ENCODE data around the gene DDX46.
A peak's percentile ranks its signal among the peaks of the same experiment; 100 is the strongest.
"Not testable (repeated sequence)": the region's sequence is repeated elsewhere in the genome, so short reads cannot be mapped to it uniquely, and the experiment has no call there.

DDX46 gene

DNA sequence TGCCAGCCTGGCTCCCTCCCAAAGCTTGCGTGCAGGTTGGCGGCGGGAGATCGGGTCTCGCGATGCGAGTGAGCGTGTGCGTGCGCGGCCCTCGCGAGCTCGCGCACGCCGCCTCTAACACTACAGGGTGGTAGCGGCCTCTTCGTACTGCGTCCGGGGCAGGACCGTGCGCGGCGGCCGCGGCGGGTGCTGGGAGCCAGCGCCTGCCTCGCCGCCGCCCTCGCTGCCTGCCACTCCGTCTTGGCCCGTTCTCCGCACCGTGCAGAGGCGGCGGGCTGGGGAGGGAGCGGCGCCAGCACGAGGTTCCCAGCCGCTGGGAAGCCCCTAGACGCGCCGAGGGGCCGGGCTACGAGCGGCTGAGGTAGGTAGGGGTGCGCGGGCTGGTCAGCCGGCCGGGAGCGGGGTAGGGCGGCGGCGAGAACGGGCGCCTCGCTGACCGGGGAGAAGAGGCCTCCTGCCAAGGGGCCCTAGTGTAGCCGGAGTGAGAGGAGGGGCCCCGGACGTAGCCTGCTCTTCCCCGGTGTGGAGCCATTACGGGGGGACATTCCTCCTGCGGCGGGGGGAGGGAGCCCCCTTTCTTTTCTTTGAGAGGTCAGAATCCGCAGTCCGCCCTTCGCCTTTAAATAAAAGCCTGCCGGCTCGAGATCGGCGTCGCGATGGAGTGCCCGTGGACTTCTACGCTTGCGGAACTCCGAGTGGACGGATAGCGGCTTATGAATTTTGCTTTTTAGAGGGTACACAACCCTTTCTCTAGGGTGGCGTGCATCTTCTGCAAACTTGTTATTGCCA lies 87.5 kb downstream of the DDX46 start, which contains the start of gene C5orf24:
Gene C5orf24, plus strand, starts transcription at position 117 of the 789 bp plus-strand sequence. CDS start 8,933 bp downstream, outside the sequence.
- DNase-seq: peak; percentile 92 to 93

DNA sequence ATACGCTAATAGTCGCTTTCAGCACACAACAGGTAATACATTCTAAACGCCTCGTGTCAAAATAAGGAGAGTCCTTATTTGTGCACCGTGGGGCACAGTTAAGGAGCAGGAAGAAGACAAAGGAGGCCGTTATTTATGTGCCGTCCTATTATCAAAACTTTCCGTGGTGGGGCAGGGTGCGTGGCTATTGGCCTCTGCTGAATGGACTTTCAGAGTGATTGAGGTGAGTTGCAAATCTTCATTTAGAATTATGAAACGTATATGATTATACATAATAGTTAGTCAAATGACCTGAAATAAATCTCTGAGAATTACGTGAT lies 88.0 kb downstream of the DDX46 start:
- DNase-seq: no peak

DNA sequence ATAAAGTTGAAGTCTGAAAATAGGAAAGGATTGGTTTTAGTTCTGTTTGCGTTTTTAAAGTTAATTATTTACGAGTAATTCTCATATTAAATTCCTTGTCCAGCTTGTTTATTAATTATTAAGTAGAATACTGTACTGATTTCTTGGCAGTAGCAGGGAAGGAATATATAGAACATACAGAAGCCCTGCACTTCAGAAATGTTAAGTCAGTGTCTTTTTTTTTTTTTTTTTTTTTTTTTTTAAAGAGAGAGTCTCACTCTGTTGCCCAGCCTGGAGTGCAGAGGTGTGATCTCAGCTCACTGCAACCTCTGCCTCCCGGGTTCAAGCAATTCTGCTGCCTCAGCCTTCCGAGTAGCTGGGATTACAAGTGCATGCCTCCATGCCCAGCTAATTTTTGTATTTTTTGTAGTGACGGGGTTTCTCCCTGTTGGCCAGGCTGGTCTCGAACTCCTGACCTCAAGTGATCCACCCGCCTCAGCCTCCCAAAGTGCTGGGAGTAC lies 90.9 kb downstream of the DDX46 start:
- DNase-seq: not testable (repeated sequence)

DNA sequence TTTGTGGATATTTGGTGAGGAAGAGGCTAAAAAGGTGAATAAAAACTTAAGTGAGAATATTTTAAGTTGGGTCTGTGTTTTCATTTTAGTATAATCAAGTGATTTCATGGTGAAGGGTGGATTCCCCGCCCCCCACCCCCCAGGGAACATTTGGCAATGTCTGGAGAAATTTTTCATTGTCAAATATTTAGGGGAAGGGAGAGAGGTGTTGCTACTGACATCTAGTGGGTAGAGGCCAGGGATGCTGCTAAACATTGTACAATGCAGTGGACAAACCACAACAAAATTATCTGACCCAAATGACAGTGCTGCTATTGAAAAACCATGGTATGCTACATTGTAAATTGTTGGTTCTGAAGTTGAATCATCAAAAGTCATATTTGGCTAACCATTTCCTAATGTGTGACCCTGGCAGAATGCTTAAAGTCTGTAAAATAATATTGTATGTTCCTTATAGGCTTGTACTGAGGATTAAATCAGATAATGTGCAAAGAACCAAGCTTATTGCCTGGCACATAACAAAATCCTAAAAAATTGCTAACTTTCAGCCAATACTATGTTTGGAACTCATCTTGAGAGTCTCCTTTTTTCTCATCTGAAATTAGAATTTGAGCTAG lies 92.8 kb downstream of the DDX46 start:
- peak in 1 of 2 donors; percentile 16 for DNase-seq

DNA sequence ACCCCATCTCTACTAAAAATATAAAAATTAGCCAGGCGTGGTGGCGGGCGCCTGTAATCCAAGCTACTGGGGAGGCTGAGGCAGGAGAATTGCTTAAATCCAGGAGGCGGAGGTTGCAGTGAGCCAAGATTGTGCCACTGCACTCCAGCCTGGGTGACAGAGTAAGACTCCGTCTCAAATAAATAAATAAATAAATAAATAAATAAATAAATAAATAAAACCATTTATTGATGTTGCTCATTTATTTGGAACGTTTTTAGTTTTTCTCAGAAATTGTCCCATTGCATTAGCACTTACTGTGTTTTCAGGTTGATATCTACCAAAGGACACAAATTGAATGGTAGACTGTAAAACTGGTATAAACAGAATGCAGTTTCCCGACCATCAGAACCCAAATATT lies 97.9 kb downstream of the DDX46 start:
- not testable (repeated sequence) for DNase-seq

DNA sequence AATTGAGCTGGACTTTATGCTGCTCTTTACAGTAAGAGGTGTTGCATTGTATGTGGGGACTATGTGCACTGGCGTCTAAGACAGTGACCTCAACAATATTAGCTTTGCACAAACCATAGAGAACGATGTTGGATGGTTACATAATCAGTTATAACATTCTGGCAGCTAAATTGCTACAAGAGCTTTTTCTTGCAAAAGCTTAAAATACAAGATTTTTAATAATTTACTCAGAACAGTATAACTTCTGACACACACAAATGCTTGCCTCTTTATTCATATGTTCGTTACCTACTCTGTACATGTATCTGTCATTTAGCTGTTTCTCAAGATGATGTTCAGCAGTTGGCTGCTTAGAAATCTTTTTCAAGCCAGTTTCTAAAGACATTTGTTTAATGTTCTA lies 98.8 kb downstream of the DDX46 start:
- no peak for DNase-seq

DNA sequence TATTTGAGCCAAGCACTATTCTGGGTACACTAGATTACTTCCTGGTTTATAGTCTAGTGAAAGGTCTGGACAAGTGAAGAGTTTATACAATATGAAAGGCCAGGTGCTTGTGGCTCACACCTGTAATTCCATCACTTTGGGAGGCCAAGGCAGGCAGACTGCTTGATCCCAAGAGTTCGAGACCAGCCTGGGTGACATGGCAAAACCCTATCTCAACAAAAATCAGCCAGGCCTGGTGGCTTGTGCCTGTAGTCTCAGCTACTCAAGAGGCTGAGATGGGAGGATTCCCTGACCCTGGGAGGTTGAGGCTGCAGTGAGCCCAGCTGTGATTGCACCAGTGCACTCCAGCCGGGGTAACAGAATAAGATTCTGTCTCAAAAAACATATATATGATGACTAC lies 106.1 kb downstream of the DDX46 start:
- DNase-seq: no peak

DNA sequence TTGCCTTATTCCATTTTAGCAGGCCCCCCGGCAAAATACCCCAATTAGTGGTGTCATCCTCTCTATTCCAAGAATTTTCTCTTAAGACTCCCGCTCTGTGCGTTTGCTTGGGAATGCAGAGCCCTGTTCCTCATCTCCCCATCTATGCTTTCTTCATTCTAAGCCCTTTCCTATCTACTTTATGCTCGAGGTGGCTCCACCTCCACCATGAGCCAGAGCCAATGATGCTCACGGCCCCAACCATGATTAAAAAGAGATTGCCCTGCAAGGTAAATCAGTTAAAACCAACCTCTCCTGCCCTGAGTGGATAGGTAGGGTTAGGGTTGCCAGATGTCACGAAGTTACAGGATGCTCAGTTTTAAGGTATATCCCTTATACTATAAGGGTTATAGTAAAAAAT lies 114.9 kb downstream of the DDX46 start:
- DNase-seq: peak in 1 of 2 donors; percentile 29

DNA sequence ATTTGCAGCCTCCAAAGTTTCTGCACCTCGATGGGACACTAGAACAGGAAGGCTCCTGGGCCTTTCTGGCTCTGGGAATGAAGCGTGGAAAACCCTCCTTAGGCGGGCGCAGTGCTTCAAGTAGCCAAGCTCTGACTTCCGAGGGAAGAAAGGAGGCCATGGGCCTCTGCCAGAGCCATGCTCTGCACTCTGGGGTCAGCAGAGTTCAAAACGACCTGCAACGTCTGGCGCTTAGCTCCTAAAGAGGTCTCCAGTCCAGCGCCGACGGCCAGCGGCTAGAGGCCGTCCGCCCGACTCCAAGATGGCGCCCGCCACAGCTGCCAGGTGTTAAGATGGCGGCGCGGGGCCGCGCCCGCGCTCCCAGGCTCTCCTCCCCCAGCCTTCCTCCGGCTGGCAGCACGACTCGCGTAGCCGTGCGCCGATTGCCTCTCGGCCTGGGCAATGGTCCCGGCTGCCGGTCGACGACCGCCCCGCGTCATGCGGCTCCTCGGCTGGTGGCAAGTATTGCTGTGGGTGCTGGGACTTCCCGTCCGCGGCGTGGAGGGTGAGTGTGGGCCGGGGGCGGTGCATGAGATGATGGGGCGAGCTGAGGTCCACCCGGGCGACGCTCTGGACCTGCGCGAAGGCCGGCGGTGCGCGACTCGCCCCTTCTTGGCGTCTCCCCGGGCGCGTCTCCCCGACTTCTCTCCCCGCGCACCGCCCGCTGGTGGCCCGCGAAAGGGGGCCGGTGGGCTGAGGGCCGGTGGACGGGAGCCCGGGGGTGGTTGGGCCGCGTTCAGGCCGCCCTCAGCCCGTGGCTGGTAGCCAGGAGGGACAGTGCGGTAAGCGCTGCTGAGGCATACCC lies 115.6 kb downstream of the DDX46 start, which contains the start of gene TXNDC15:
Gene TXNDC15, plus strand, starts transcription at position 385 of the 844 bp plus-strand sequence. Its CDS starts 57 bp downstream, at position 442.
- DNase-seq: peak; percentile 77 to 83

DNA sequence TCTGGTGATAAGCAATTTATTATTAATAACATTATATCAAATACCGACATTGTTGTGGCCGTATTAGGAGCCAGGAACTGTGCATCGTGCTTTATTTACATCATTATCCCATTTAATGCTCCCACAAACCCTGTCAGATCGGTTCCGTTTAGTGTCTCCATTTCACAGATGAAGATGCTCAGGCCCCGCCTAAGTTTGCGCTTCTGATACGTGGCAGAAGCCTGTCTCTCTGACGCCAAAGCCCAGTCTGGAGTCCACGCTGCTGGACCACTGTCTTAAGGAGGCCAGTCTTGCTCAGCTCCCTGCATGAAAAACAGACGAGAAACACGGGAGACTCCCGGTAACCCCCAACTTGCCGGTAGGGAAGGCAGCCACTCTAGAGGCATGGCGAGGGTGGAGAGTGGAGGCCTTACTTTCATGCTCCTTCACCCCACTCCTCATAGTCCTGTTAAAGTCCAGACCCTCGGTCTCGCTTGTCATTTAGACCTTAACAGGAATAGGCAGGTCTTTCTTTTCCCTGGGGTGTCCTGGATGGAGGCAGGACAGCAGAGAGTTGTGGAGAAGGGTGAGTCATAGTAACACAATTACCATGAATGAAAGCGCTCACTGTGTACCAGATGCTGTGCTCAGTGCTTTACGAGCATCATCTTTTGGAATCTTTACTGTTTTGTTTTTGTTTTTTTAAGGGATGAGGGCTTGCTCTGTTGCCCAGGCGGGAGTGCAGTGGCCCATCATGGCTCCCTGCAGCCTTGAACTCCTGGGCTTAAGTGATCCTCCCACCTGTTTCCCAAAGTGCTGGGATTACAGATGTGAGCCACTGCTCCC lies 116.5 kb downstream of the DDX46 start:
- peak; percentile 6 to 30 for DNase-seq

DNA sequence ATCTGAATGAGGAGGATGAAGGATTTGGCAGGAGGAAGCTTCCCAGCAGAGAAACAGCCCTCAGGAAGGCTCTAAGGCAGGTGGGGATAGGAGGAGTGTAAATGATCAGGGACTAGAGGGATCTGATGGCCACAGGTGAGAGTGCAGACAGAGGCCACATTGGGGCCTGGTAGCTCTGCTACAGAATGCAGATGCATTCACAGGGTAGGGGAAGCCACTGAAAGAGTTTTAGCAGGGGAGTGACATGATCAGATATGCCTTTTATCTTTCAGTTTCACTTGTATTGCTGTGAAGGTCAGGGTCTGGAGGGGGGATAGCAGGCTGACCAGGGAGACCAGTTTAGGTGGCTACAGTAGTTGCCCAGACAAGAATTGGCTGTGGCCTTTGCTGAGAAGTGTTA lies 118.6 kb downstream of the DDX46 start:
- DNase-seq: peak in 1 of 2 donors; percentile 8

DNA sequence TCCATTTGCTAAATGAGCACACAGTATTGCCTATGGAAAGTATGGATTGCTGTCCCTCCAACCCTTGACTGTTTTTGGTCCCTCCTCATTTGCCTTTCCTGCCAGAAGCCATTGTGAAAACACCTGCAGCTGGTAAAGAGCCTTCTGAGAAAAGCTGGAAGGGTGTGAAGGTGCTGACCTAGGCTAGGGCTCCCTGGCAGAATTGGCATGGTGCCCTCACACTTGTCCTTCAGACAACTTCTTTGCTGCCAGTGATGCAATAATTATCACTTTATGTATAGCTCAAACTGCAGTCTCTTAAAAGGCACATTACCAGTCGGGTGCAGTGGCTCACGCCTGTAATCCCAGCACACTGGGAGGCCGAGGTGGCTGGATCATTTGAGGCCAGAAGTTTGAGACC lies 119.8 kb downstream of the DDX46 start:
- DNase-seq: no peak

DNA sequence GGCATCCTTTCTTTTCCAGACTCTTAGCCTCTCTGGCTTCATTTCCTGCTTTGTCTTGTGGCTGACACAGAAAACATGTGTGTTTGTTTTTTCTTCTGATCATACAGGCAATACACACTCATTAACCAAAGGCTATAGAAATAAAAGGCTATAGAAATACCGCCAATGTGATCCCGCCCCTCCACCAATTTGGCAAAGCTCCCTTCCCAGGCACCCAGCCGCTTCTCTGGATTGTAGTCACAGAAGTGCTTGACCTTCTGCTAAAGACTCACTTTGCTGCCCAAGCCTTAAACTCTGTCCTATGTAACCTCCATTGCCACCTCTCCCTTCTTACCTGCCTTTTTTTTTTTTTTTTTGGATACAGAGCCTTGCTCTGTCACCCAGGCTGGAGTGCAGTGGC lies 120.9 kb downstream of the DDX46 start:
- no peak for DNase-seq

Data from CD4-positive, alpha-beta T cell treated with Interferon alpha-2 for 1 hour (primary cell).